Calu3 (cell line): ENCODE data around the gene STX8. TPM values are rescaled to one million over a fixed set of nuclear protein-coding genes. Genes with fewer than 3 reads are reported as not detected.
"Not testable (repeated sequence)": the region's sequence is repeated elsewhere in the genome, so short reads cannot be mapped to it uniquely, and the experiment has no call there.

ENCODE experiments used
- BruUV-seq: library from RNA; stranded (reverse); fragments of 400-500 nt; replicated peaks from 2 replicates; lab custom pipeline; 2021; lab: Mats Ljungman, UMichigan
- CTCF ChIA-PET: fragments of 300-600 bp; sonication (Branson Sonifier 250); formaldehyde crosslinking; loops from one replicate; lab custom pipeline; 2022; ENCODE audit warnings: antibody characterized with exemption; lab: Charles Lee
- DNase-seq: peaks from one replicate; pipeline ENCODE4 v3.0.0; 2022
- H3K27ac Mint-ChIP-seq: one replicate; pipeline ENCODE4 v1.8.0; 2022; ENCODE audit warnings: mixed read lengths; ENCODE audit not compliant: unreplicated experiment
- H3K27me3 Mint-ChIP-seq: one replicate; pipeline ENCODE4 v1.8.0; 2022; ENCODE audit warnings: mixed read lengths; ENCODE audit not compliant: unreplicated experiment
- H3K36me3 Mint-ChIP-seq: one replicate; pipeline ENCODE4 v1.8.0; 2022; ENCODE audit warnings: mild to moderate bottlenecking, moderate library complexity, mixed read lengths; ENCODE audit not compliant: insufficient read depth, unreplicated experiment
- H3K4me1 Mint-ChIP-seq: one replicate; pipeline ENCODE4 v1.8.0; 2022; ENCODE audit warnings: mild to moderate bottlenecking, low read depth, mixed read lengths; ENCODE audit not compliant: unreplicated experiment
- H3K4me3 Mint-ChIP-seq: one replicate; pipeline ENCODE4 v1.8.0; 2022; ENCODE audit warnings: mild to moderate bottlenecking, low read depth, moderate library complexity, mixed read lengths; ENCODE audit not compliant: unreplicated experiment
- H3K9me3 Mint-ChIP-seq: one replicate; pipeline ENCODE4 v1.8.0; 2022; ENCODE audit warnings: low read depth, mixed read lengths; ENCODE audit not compliant: unreplicated experiment
- CTCF ChIP-seq: fragments of 200-600 bp; IDR thresholded peaks from one replicate; pipeline ENCODE4 v1.8.0; 2022; ENCODE audit warnings: antibody characterized with exemption; ENCODE audit not compliant: unreplicated experiment
- intact Hi-C: fragments of 100-400 bp; cut with micrococcal nuclease; formaldehyde crosslinking; loops from one replicate; pipeline ENCODE4 v1.10.0; 2022; ENCODE audit not compliant: unreplicated experiment
- total RNA-seq: library from RNA; stranded (reverse); gene quantifications from 2 replicates; pipeline ENCODE4 v1.2.3, GENCODE V29; 2022

STX8 gene
- total RNA-seq, 1 experiment from 2014 or later = 32.4 TPM

DNA sequence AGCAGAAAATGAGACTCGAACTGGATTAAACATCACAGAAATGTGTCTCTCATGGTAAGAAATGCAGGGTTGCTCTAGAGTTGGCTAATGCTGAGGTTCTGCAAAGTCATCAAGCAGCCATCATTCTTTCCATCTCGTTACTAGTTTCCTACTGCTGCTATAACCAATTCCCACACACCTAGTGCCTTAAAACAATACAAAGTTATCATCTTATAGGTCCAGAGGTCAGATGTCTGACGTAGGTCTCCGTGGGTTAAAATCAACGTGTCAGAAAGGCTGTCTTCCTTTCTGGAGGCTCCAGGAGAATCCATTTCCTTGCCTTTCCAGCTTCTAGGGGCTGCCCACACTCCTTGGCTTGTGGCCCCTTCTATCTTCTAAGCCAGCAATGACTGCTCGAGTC lies 118.6 kb downstream of the STX8 start:
- no peak for DNase-seq
- peaks cover 3% of the 10 kb centered on the region for H3K9me3 Mint-ChIP-seq
- no peaks in the 10 kb centered on the region for H3K27me3 Mint-ChIP-seq
- no peaks in the 10 kb centered on the region for H3K36me3 Mint-ChIP-seq
- H3K27ac Mint-ChIP-seq = no peak overlapping the region
- no peak for TF ChIP-seq CTCF
- intact Hi-C loops = no loop called here
- no TSS peak for BruUV-seq
- H3K4me3 Mint-ChIP-seq = no peak overlapping the region
- peaks cover 8% of the 10 kb centered on the region for H3K4me1 Mint-ChIP-seq
- CTCF ChIA-PET = no interaction called here

DNA sequence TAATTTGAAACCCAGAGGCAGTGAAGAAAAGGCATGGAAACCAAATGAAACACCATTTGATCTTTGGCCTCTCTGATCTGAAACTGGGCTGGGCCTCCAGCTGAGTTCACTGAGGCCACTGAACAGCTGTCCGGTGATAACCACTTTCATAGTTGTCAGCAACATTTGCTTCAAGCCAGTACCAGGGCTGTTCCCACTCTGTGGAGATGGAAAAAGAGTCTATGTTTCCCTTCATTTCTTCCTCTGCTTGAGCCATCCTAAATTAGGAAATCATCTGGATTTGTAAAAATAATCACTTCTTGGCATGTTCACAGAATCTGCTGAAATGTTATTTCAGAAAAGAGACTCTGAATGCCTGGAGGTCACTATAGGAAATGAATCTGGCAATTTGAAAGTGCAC lies 119.3 kb downstream of the STX8 start:
- DNase-seq = no peak
- no TSS peak for BruUV-seq

DNA sequence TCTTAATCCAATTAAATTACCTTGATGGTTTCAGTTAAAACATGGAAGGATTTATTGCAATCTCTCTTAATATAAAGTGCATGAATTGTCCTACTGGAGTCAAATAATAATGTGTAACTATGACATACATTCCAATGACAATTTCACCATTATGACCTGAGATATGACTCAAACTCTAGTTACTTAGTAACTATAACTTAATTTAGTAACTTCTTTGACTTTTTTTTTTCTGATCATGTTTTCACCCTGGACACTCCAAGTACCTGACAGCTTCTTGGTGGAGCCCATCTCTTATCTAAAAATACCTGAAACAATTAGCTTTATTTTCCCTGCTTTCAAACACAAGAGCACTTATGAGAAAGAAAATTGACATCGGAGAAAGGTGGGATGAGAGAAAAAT lies 123.7 kb downstream of the STX8 start:
- no TSS peak for BruUV-seq
- CTCF ChIA-PET = no interaction called here
- Mint-ChIP-seq H3K4me3 (no peak overlapping the region), H3K9me3 (no peaks in the 10 kb centered on the region), H3K27me3 (no peaks in the 10 kb centered on the region), H3K4me1 (peaks cover 16% of the 10 kb centered on the region), H3K27ac (no peak overlapping the region), H3K36me3 (no peaks in the 10 kb centered on the region)
- TF ChIP-seq CTCF = no peak
- no peak for DNase-seq
- intact Hi-C loops = no loop called here

More for the DNA sequence above, 119.3 kb downstream of the STX8 start:
- H3K9me3 Mint-ChIP-seq = peaks cover 3% of the 10 kb centered on the region
- CTCF ChIA-PET = no interaction called here
- TF ChIP-seq CTCF = no peak
- H3K4me3 Mint-ChIP-seq = no peak overlapping the region
- intact Hi-C loops = no loop called here
- no peaks in the 10 kb centered on the region for H3K36me3 Mint-ChIP-seq
- H3K27me3 Mint-ChIP-seq = no peaks in the 10 kb centered on the region
- peaks cover 8% of the 10 kb centered on the region for H3K4me1 Mint-ChIP-seq
- H3K27ac Mint-ChIP-seq = no peak overlapping the region

DNA sequence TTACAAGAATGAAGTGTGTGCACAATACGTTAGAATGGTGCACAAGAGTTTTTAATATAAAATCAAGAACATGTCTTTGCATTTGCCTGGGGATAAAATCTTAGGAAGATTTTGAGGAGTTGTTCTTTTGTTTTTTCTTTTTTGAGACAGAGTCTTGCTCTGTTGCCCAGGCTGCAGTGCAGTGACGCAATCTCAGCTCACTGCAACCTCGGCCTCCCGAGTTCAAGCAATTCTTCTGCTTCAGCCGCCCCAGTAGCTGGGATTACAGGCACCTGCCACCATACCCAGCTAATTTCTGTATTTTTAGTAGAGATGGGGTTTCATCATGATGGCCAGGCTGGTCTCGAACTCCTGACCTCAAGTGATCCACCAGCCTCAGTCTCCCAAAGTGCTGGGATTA lies 128.3 kb downstream of the STX8 start:
- H3K9me3 Mint-ChIP-seq, H3K4me3 Mint-ChIP-seq, BruUV-seq, H3K4me1 Mint-ChIP-seq, H3K27ac Mint-ChIP-seq, H3K36me3 Mint-ChIP-seq, intact Hi-C loops, CTCF ChIA-PET, H3K27me3 Mint-ChIP-seq, DNase-seq: not testable (repeated sequence)

DNA sequence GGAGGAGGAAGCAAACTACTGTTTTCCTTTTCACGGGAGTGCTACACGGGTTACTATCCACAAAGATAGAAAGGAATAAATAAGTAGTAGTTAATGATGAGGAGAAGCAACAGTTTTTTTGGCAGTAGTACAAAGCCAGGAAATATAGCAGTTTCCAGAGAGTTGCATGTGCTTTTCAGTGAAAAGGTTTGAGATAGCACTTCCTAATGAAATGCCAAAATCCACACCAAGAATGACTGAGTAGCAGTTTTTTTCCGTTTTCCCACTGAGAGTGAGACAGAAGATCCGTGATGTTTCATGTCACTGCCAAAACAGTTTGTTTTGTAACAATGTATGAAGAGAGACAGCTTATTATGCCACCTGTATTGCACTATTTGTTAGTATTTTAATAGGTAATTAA lies 129.1 kb downstream of the STX8 start:
- Mint-ChIP-seq H3K27ac (no peak overlapping the region), H3K27me3 (no peaks in the 10 kb centered on the region), H3K4me3 (no peak overlapping the region), H3K9me3 (no peaks in the 10 kb centered on the region), H3K4me1 (peaks cover 8% of the 10 kb centered on the region), H3K36me3 (no peaks in the 10 kb centered on the region)
- no peak for DNase-seq
- BruUV-seq = no TSS peak
- intact Hi-C loops = no loop called here
- CTCF ChIA-PET = no interaction called here
- TF ChIP-seq CTCF = no peak
